GM12874 (cell line): ENCODE data around the gene ZNF681.

Experiments
- TF ChIP-seq, protein P1 (sequence below): IDR thresholded peaks from 2 replicates; pipeline ENCODE4 v1.5.1; 2011; ENCODE audit warnings: low read depth, mild to moderate bottlenecking, control low read depth, low read length, moderate library complexity; ENCODE audit not compliant: insufficient read depth

The ZNF681 gene

DNA sequence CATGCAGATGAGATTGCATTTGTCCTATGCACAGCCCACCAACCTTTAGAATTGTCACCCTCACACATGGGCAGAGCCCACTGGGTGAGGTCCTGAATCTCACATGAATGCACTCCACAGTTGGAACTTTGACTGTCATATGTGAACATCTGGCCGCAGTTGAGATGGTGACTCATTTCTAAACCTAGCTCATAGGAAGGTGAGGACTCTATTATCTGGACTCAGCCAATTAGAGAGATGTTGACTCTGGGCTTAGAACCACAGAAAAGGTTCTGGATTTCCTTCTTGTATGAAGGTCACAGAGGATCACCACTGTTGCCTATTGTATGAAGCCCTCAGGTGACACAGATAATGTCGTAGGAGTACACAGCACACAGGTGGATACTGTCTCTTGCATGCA is 25.6 kb upstream of the ZNF681 start:
- TF ChIP-seq, protein P1, sequence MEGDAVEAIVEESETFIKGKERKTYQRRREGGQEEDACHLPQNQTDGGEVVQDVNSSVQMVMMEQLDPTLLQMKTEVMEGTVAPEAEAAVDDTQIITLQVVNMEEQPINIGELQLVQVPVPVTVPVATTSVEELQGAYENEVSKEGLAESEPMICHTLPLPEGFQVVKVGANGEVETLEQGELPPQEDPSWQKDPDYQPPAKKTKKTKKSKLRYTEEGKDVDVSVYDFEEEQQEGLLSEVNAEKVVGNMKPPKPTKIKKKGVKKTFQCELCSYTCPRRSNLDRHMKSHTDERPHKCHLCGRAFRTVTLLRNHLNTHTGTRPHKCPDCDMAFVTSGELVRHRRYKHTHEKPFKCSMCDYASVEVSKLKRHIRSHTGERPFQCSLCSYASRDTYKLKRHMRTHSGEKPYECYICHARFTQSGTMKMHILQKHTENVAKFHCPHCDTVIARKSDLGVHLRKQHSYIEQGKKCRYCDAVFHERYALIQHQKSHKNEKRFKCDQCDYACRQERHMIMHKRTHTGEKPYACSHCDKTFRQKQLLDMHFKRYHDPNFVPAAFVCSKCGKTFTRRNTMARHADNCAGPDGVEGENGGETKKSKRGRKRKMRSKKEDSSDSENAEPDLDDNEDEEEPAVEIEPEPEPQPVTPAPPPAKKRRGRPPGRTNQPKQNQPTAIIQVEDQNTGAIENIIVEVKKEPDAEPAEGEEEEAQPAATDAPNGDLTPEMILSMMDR = no peak

DNA sequence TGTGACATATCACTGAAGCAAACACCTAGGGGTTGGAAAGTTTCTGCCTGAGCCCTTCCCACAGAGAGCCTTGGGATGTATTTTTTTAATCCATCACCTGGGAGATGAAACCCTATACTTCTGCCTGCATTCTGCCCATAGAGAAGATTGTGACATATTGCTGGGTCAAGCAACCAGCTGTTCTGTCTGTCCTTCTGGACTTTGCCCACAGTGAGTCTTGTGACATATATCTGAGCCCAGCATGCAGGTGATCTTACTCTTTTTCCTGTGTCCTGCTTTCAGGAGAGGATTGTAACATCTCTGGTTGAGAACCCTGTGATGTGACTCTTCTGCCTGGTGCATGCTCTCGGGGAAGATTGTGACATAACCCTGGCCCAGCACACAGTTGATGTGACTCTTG is 24.9 kb upstream of the ZNF681 start:
- TF ChIP-seq, protein P1 = no peak

DNA sequence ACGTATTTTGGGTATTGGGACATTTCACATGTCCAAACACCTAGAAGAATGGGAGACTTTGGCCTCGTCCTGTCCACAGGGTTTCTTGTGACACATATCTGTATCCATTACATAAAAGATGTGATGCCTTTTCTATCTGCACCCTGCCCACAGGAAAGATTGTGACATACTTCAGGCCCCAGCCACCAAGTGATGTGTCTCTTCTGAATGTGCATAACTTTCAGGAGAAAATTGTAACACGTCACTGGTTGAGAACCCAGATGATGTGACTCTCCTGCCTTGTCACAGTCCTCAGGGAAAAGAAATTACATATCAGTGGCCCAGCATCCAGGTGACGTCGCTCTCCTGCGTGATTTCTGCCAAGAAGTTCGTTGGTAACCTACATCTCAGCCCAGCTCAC is 21.0 kb upstream of the ZNF681 start:
- TF ChIP-seq, protein P1 = no peak

DNA sequence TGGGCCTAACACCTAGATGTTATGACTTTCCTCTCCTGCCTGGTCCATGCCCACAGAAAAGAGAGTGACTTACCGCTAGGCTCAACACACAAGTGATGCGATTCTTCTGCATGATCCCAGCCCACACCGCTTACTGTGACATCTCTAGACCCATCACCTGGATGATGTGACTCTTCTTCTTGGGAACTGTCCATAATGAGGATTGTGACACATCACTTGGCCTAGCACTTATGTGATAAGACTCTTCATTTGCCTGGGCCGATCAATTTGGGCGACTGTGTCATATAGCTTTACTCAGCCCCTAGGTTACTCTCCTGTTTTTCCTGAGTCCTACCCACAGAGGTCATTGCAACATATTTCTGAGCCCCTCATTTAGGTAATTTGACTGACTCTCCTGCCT is 19.9 kb upstream of the ZNF681 start:
- TF ChIP-seq, protein P1 = no peak

DNA sequence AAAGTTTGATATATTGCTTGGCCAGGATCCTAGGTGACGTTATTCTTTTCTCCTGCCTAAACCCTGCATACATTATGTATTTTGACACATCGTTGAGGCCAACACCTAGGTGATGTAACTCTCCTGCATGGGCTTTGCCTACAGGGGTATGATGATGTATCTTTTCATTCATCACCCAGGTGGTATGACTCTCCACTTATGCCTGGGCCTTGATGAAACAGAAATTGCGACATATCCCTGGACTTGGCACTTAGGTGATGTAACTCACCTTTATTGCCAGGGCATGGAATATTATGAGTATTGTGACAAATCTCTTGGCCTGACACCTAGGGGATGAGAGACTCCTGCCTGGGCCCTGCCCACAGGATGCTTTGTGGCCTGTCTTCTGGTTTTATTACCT is 18.5 kb upstream of the ZNF681 start:
- TF ChIP-seq, protein P1 = no peak

DNA sequence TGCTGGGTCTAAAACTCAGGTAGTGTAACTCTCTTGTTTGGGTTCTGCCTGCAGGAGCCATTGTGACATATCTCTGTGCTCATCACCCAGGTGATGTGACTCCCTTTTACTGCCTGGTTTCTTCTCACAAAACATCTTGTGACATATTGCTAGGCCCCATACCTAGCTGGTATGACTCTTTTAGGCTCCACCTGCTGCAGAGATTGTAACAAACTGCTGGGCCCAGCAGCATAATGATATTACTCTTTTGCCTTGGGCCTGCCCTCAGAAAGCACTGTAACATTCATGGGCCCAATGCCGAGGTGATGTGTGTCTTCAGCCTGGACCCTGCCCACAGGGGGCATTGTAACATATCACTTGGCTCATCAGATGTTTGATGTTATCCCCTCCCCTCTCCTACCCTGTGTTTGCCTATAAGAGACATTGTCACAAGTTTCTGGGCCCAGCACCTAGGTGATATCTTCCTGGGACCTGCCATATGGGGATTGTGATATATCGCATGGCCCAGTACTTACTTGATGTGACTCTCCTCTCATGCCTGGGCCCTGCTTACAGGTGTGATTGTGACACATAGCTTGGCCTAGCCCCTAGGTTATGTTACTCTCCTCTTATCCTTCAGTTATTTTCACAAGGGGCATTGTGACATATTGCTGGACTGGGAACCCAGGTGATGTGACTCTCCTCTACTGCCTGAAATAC is 18.0 kb upstream of the ZNF681 start:
- TF ChIP-seq, protein P1 = no peak

DNA sequence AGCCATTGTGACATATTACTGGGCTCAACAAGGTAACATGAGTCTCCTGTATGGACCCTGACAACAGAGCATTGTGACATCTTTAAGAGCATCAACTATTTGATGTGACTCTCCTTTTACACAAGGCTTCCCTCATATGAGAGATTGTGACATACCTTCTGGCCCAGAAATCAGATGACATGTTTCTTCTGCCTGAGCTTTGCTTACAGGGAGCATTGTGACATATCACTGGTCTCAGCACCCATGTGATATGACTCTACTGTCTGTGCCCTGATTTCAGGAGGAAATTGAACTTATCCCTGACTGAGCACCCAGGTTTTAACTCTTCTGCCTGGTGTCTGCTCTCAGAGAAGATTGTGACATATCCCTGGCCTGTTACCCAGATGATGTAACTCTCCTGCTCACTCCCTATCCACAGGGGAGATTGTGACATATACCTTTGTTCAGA is 15.9 kb upstream of the ZNF681 start:
- TF ChIP-seq, protein P1 = no peak
